GM19468 (cell line): ENCODE results near the gene PCNT.

Experiments used
- ATAC-seq: cut with Tn5 transposase; IDR thresholded peaks from one replicate; pipeline ENCODE4 v1.9.1; 2021; ENCODE audit warnings: mild to moderate bottlenecking, moderate library complexity, moderate number of reproducible peaks; ENCODE audit not compliant: unreplicated experiment; ENCODE audit errors: extremely low read depth

PCNT gene

DNA sequence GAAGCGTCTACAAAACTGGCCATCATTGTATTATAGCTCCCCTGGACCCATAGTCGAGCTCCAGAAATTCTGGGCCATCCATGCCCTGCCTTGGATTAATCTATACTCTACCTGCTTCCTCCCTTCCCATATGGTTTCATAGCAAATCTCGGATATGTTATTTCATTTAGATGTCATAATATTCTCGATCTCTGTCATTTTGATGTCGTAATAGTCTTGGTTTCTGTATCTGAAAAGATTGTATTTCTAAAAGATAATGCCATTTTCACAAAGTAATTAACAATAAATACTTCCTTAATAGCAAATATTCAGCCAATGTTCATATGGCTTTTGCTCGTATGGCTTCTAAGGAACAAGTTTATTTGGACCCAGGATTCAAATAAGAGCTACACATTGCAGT is 169.9 kb downstream of the PCNT start:
- ATAC-seq = no peak
